ENCODE results near the gene RBP2.

The RBP2 gene

GRCh38 chr3:139476348-139476747 is at the start of gene RBP2:
RBP2 (minus strand) TSS chr3:139476516; CDS start chr3:139476459, 57 bp downstream.
- no peak for DNase-seq

DNA sequence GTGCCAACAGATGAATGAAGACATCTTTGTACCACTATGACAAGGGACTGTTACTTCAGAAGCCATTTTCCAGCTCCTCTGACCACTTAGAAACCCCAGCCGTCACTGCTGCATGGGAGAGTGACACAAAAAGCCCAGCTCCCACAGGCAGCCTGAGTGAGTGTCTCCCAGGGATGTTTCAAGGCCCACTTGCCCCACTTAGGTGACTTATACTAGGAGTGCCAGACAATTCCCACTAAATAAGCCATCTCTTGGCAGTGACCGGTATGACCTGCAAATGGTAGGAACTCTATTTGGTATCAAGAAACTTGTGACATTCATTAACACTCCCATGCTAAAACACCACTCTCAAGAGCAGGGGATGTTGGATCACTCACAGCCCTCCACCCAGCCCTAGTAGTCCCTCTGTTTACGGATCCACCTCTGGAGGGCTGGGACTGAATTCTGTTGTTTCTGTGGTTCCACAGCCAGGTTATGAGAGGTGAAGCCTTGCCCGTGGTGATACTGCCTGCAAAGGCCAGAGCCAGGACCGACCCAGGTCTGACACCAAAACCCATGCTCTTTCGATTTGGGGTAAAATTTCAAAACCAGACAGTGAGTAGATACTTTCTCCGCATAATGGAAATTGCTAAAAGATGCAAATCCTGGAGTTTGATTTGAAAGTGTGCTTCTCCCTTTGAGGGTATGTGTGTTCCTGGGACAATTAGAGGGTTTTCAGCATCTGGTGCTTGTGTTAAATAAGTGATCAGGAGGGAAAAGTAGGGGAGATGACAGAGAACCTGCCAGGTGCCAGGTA is 48.7 kb upstream of the RBP2 start:
- no peak for DNase-seq

DNA sequence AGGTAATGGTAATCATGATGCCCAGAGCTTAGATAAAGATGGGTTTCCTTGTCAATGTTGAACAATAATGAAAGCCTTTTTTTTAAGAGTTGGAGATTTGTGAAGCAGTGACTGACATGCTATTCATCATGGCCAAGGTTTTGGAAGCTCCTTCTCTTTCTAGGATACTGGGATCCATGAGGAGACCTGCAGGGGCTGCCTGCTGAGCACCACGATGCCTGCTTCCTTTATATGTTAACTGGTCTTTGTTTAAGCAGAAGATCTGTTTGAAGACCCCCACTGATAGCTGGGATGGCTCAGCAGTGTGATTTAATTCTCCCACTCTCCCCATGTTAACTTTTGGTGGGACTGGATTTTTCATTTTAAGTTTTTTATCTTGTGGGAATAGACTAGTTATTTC is 47.4 kb upstream of the RBP2 start:
- DNase-seq: no peak

DNA sequence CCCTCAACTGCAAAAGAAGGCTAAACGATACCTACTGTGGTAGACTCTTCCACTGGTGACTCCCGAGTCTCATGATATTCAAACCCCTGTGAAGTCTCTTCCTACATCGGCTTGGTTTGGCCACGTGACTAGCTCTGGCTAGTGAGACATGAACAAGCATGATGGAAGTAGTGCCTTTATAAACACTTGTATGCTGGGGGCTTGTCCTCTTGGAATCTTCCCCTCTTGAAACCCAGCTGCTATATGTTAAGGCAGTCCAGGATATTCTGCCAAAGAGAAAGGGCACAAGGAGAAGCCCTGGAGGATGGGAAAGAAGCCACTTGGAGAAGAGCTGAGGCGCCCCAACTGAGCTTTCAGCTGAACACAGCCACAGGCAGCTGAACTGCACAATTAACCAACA is 46.9 kb upstream of the RBP2 start:
- no peak for DNase-seq

DNA sequence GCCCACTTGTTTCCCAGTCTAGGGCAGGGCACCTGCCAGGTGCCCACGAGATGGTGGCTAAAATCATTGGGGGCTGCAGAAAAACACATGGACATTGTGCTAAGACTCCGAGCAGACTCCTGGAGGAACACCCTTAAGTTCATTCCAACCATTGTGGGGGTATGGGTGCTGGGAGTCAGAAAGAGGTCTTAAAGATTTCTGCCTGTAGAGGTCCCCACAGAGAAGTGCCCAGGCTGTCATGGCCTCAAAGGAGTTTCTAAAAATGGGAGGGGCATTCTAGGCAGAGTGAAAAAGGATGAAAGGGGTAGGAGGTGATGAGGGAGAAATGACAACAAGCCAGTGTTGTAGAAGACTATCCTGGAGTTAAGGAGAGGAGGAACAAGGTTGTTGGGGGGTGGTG is 46.1 kb upstream of the RBP2 start:
- no peak for DNase-seq

DNA sequence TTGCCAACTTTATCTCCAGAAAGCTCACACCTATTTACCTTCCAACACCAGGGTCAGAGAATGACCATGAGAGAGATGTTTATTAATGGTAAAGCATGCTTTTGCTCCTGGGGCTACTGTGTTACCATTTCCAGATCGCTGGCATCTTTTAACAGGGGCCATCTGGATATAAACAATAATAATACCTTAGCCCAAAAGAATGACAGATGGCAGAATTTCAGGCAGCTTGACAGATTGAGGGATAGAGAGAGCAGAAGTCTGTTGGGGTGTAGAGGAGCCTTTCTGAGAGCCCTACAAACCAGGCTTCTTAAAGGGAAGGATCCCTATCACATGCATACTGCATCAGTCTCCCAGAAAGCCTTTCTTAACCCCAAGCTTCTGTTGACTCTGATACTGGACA is 45.5 kb upstream of the RBP2 start:
- no peak for DNase-seq

DNA sequence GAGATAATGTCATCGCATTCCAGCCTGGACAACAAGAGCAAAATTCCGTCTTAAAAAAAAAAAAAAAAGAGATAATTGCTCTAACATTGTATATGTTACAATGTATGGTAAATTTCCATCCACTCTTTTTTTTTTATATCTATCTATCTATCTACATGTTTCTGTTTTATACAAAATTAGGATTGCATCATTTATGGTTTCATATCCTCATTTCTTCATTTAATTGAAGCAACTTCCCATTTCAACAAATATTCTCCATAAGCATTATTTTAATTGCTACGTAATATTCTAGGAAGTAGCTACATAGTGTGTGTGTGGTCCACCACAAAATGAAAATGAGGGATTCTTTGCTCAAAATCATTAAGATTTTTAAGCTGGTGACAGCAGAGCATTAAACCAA is 44.8 kb upstream of the RBP2 start:
- DNase-seq: no peak

DNA sequence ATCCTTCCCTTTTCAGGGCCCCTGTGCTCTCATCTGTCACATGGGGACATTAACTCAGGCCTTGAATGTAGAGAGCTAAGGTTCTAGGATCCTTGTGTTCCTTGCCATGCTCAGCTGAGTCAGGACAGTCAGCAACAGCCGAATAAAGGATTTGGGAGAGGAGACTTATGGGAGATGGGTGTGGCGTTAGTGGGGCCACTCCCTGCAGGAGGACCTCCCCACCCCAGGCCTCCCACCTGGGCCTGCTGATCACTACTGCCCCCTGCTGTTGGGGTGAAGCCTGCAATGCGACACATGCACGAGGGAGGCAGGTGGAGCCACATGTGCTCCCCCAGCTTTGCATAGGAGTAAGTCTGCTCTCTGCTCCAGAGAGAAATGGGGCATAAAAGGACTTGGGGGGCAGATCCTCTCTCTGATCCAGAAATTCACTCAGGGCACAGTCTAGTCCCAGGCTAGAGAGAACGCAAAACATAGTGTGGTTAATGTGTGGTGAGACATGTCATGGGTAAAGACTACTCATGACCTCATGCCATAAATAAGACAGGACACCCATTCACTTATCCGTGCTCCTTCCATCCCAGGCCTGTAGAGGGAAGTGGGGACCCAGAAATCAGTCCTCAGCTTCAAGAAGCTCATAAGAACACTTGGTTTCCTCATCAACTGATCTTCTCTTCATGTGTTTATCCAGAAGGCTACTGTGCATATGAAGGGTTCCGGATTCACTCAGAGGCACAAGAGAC is 43.9 kb upstream of the RBP2 start:
- no peak for DNase-seq

GRCh38 chr3:139518926-139519842 is 42.9 kb upstream of the RBP2 start:
- no peak for DNase-seq

GRCh38 chr3:139518306-139518705 is 42.0 kb upstream of the RBP2 start:
- DNase-seq: no peak

DNA sequence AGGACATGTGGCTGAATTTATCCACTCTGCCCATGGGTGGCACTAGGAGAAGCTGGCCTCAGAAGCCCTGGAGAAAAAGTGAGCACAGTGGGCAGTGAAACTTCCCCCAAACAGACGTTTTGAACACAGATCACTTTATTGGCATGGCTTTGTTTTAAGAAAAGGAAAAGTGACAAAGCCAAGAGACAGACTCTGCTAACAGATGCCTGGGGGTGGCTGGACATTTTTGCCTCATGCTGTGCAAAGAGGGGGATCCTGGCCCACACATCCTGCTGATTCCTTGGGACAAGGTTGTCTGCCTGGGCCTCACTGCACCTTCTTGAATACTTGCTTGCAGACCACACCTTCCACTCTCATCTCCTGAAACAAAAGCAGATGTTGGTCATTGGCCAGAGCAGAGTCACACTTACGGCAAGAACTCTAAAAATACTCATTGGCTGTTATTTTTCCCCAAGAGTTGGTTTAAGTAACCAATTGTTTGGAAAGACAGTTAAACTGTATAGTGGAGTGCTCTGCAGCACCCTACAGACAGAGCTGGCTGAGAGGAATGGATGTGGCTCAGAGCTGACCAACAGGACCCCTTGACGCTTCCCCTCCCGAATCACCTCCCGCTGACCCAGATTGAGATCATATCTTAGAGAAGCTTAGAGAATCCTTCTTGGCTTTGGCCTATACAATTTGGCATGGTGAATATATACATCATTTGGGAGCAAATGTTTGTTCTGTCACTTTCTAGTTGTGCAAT is 41.2 kb upstream of the RBP2 start:
- DNase-seq: no peak

DNA sequence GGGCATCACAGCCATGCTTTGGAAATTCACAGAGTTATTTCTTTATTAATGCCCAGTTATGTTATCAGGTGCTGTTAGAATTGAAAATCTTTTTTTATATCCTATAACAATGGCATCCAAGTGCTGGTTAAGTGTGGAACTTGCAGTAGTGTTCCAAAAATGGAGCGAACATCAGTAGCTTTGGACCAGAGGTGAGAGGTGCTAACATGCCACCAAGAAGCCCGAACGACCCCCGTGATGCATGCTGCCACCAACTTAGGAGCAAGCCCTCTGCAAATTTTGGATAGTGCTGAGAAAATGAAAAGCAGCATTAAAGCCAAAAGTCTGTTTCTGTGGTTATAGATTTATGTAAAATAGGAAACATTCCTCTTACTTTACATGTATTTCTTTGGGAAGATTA is 38.4 kb upstream of the RBP2 start:
- DNase-seq: no peak

DNA sequence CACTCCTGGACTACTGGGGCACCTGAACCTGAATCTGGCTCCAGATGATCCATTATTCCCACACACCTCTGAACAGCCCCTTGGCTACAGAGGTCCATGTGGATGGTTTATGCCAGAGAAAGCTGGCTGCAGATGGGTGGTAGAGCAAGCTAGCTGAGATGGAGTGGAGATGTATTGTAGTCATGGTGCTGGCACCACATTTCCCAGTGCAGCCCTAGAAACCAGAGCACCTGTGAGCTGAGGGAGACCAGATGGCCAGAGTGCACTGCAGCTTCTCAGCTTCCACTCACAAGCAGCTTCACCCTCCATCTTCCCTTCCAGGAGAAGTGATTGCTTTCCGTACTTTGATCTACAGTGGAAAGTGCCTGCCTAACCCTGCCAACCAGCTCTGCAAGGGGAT is 33.3 kb upstream of the RBP2 start:
- no peak for DNase-seq

DNA sequence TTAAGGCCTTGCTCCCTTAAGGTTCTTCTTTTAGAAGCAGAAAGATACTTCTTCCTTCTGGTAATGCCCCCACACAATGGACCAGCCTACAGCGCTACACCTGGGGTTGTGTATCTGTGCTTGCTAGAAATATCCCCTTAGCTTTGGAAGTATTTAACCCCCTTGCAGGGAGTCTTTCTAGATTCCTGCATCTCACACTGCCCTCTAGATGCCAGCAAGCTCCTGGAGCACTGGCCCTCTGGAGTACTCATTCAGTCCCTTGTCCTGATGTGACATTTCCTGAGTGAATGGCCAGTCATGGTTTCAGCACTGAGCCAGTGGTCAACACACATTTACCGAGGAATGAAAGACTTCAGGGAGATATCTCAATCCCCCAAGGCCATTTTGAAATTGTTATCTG is 30.4 kb upstream of the RBP2 start:
- no peak for DNase-seq

- no peak for DNase-seq
Observed at GRCh38 chr3:139505829-139506386, 29.6 kb upstream of the RBP2 start.

- no peak for DNase-seq
Observed at GRCh38 chr3:139499536-139499935, 23.2 kb upstream of the RBP2 start.

- no peak for DNase-seq
Observed at GRCh38 chr3:139493826-139494385, 17.6 kb upstream of the RBP2 start.

DNA sequence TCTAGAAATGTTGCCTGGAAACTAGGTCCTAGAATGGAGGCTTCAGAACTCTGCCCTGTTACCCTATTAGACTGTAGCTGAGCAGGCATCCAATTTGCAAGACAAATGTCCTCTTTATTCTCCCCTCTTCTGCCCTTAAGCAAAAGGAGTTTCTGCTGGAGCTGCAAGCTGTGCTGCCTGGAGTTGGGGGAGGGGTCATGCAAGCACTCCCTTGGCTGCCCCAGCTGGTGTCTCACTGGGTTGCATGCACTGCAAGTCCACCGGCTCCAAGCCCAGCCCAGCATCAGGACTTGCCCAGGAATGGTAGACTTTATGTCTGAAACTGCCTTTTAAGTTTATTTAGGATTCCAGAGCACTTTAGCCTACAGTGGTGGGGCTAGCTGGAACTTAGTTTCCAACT is 15.7 kb upstream of the RBP2 start:
- no peak for DNase-seq

GRCh38 chr3:139491027-139491700 is 14.8 kb upstream of the RBP2 start:
- DNase-seq: no peak

DNA sequence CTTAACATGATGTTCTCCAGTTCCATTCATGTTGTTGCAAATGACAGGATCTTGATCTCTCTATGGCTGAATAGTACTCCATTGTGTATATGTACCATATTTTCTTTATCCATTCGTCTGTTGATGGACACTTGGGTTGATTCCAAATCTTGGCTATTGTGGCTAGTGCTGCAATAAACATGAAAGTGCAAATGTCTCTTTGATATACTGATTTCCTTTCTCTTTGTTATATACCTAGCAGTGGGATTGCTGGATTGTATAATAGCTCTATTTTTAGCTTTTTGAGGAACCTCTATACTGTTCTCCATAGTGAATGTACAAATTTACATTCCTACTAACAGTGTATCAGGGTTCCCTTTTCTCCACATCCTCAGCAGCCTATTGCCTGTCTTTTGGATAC is 5.9 kb upstream of the RBP2 start:
- DNase-seq: no peak

DNA sequence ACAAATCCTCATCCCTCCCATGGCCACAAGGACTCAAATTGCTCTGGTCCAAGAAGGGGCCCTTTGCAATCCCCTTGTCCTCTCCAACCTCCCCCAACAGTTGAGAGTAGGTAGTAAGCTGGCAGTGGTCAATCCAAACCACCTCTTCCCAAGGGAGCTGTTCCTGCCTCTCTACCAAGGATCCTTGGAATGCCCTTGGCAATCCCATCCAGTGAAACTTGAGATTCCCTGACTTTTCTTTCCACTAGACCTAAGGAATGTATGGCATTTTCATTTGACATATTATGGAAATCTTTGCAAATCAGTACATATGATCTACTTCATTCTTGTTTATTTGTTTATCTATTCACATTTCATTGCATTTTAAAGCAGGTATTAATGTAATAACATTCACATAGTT is 4.8 kb upstream of the RBP2 start:
- DNase-seq: no peak

Measured in left hindlimb (tissue), 1 donor.